Fibroblast of the aortic adventitia (primary cell): Measurements from ENCODE around the gene C1QTNF12. TPM values are rescaled to one million over a fixed set of nuclear protein-coding genes. Genes with fewer than 3 reads are reported as not detected.

ENCODE experiments used
- DNase-seq: peaks from one replicate; pipeline ENCODE4 v3.0.0-alpha.2; 2010; ENCODE audit warnings: low read depth
- H3K4me3 ChIP-seq: 2 replicates; pipeline ENCODE4 v1.5.1; 2011; ENCODE audit warnings: low read depth, mild to moderate bottlenecking, control low read depth, low read length, moderate library complexity
- CTCF ChIP-seq: IDR thresholded peaks from 2 replicates; pipeline ENCODE4 v1.5.1; 2011; ENCODE audit warnings: mild to moderate bottlenecking, low read length, control low read depth, inconsistent platforms; ENCODE audit not compliant: insufficient read depth
- total RNA-seq: library from RNA; depleted of rRNA; stranded (reverse); fragments of >200 nt; gene quantifications from 2 replicates; pipeline ENCODE4 v1.2.3, GENCODE V29; 2012; ENCODE audit warnings: low replicate concordance

C1QTNF12 gene
- total RNA-seq, 1 donor = 1.4 TPM

GRCh38 chr1:1264868-1265272 lies 18.3 kb upstream of the C1QTNF12 start:
- peak; percentile 95 for DNase-seq
- no peak overlapping the region for H3K4me3 ChIP-seq
- TF ChIP-seq CTCF = peak; percentile 49

GRCh38 chr1:1264026-1264425 lies 17.5 kb upstream of the C1QTNF12 start:
- no peak for TF ChIP-seq CTCF
- no peak for DNase-seq
- no peak overlapping the region for H3K4me3 ChIP-seq

GRCh38 chr1:1262758-1263157 lies 16.2 kb upstream of the C1QTNF12 start:
- no peak for DNase-seq
- no peak for TF ChIP-seq CTCF
- no peak overlapping the region for H3K4me3 ChIP-seq

- H3K4me3 ChIP-seq = no peak overlapping the region
- DNase-seq = no peak
- TF ChIP-seq CTCF = no peak
Observed at GRCh38 chr1:1262071-1262470, 15.5 kb upstream of the C1QTNF12 start.

GRCh38 chr1:1260843-1261560 lies 14.5 kb upstream of the C1QTNF12 start:
- no peak for TF ChIP-seq CTCF
- DNase-seq = no peak
- no peak overlapping the region for H3K4me3 ChIP-seq

- no peak overlapping the region for H3K4me3 ChIP-seq
- no peak for DNase-seq
- no peak for TF ChIP-seq CTCF
Observed at GRCh38 chr1:1259951-1260600, 13.6 kb upstream of the C1QTNF12 start.
